Neural crest cell (in vitro differentiated cells): ENCODE measurements around the gene TMPRSS13. TPM values are rescaled to one million over a fixed set of nuclear protein-coding genes. Genes with fewer than 3 reads are reported as not detected.

Experiments used
- DNase-seq: peaks from one replicate; pipeline ENCODE4 v3.0.0; 2021; ENCODE audit warnings: low read depth, mixed read lengths, low spot score
- H3K27ac Mint-ChIP-seq: one replicate; pipeline ENCODE4 v1.8.0; 2021; ENCODE audit warnings: mild to moderate bottlenecking, mixed read lengths; ENCODE audit not compliant: unreplicated experiment
- H3K27me3 Mint-ChIP-seq: 2 replicates; pipeline ENCODE4 v1.8.0; 2021; ENCODE audit warnings: low read depth, mild to moderate bottlenecking, mixed read lengths
- H3K36me3 Mint-ChIP-seq: 2 replicates; pipeline ENCODE4 v1.8.0; 2021; ENCODE audit warnings: low read depth, mild to moderate bottlenecking, mixed read lengths
- H3K4me1 Mint-ChIP-seq: 2 replicates; pipeline ENCODE4 v1.8.0; 2021; ENCODE audit warnings: mixed read lengths
- H3K4me3 Mint-ChIP-seq: one replicate; pipeline ENCODE4 v1.8.0; 2021; ENCODE audit warnings: mild to moderate bottlenecking, mixed read lengths
- H3K9me3 Mint-ChIP-seq: 2 replicates; pipeline ENCODE4 v1.8.0; 2021; ENCODE audit warnings: mixed read lengths
- total RNA-seq: library from RNA; stranded (reverse); gene quantifications from 2 replicates; pipeline ENCODE4 v1.2.1, GENCODE V29; 2021
- TF ChIP-seq, protein P1 (sequence below): fragments of 200-600 bp; sonication (generic); conservative IDR thresholded peaks from 2 replicates; pipeline ENCODE4 v1.5.0; 2021; ENCODE audit warnings: antibody characterized with exemption, mild to moderate bottlenecking

TMPRSS13 gene
- total RNA-seq, 1 donor from 2014 or later: not detected

- Mint-ChIP-seq H3K36me3 (peaks cover 36% of the 10 kb centered on the region), H3K4me1 (peaks cover 15% of the 10 kb centered on the region), H3K9me3 (peaks cover 23% of the 10 kb centered on the region), H3K27me3 (no peaks in the 10 kb centered on the region), H3K4me3 (no peak overlapping the region), H3K27ac (no peak overlapping the region)
- TF ChIP-seq, protein P1, sequence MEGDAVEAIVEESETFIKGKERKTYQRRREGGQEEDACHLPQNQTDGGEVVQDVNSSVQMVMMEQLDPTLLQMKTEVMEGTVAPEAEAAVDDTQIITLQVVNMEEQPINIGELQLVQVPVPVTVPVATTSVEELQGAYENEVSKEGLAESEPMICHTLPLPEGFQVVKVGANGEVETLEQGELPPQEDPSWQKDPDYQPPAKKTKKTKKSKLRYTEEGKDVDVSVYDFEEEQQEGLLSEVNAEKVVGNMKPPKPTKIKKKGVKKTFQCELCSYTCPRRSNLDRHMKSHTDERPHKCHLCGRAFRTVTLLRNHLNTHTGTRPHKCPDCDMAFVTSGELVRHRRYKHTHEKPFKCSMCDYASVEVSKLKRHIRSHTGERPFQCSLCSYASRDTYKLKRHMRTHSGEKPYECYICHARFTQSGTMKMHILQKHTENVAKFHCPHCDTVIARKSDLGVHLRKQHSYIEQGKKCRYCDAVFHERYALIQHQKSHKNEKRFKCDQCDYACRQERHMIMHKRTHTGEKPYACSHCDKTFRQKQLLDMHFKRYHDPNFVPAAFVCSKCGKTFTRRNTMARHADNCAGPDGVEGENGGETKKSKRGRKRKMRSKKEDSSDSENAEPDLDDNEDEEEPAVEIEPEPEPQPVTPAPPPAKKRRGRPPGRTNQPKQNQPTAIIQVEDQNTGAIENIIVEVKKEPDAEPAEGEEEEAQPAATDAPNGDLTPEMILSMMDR: no peak
- DNase-seq: no peak
These were observed 73.9 kb downstream of the TMPRSS13 start for GRCh38 chr11:117855186-117855845.

GRCh38 chr11:117852309-117852708 is 76.9 kb downstream of the TMPRSS13 start:
- no peaks in the 10 kb centered on the region for H3K27me3 Mint-ChIP-seq
- H3K36me3 Mint-ChIP-seq: peaks cover 48% of the 10 kb centered on the region
- H3K9me3 Mint-ChIP-seq: peaks cover 26% of the 10 kb centered on the region
- no peak overlapping the region for H3K4me3 Mint-ChIP-seq
- TF ChIP-seq, protein P1: no peak
- no peak for DNase-seq
- peaks cover 22% of the 10 kb centered on the region for H3K4me1 Mint-ChIP-seq
- no peak overlapping the region for H3K27ac Mint-ChIP-seq

GRCh38 chr11:117851852-117852251 is 77.3 kb downstream of the TMPRSS13 start:
- DNase-seq: no peak

DNA sequence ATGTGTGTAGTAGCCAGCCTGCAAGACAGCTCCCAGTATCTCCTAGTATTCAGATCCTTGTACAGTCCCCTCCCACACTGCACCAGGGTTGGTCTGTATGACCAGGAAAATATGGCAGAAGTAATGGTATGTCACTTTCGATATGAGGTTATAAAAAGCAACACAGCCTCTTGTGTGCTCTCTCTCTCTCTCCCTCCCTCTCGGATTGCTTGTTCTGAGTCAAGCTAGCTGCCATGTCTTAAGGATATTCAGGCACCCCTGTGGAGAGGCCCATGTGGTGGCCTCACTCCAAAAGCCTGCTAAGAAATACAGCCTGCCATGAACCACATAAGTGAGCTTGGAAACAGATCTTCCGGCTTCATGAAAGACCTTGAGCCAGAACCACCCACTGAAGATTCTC is 78.1 kb downstream of the TMPRSS13 start:
- no peak overlapping the region for H3K27ac Mint-ChIP-seq
- DNase-seq: no peak

More at GRCh38 chr11:117851852-117852251, 77.3 kb downstream of the TMPRSS13 start:
- Mint-ChIP-seq H3K4me3 (no peak overlapping the region), H3K9me3 (peaks cover 26% of the 10 kb centered on the region), H3K27ac (no peak overlapping the region), H3K4me1 (peaks cover 22% of the 10 kb centered on the region), H3K27me3 (no peaks in the 10 kb centered on the region), H3K36me3 (peaks cover 49% of the 10 kb centered on the region)
- TF ChIP-seq, protein P1: no peak

More for the DNA sequence above, 78.1 kb downstream of the TMPRSS13 start:
- no peaks in the 10 kb centered on the region for H3K27me3 Mint-ChIP-seq
- peaks cover 22% of the 10 kb centered on the region for H3K4me1 Mint-ChIP-seq
- no peak overlapping the region for H3K4me3 Mint-ChIP-seq
- peaks cover 49% of the 10 kb centered on the region for H3K36me3 Mint-ChIP-seq
- H3K9me3 Mint-ChIP-seq: peaks cover 26% of the 10 kb centered on the region
- TF ChIP-seq, protein P1: no peak

Other genes starting within 250 kb of the TMPRSS13 start
- 0.09 and 0.25 TPM in 2 replicates for gene DSCAML1, start 132.2 kb downstream of the TMPRSS13 start, total RNA-seq
- gene FXYD2, start 104.7 kb downstream of the TMPRSS13 start, total RNA-seq: 0.18 and 0.26 TPM in 2 replicates
- 113 TPM in 2 replicates for gene FXYD6, start 52.7 kb downstream of the TMPRSS13 start, total RNA-seq
- 0.37 and 0.48 TPM in 2 replicates for gene IL10RA, start 57.0 kb upstream of the TMPRSS13 start, total RNA-seq
- not detected in 2 replicates for gene TMPRSS4, start 147.7 kb upstream of the TMPRSS13 start, total RNA-seq
- gene SMIM35, start 157.6 kb upstream of the TMPRSS13 start, total RNA-seq: not detected in 2 replicates
- 2.0 and 2.4 TPM in 2 replicates for gene SCN4B, start 223.4 kb upstream of the TMPRSS13 start, total RNA-seq
- 0.40 and 0.43 TPM in 2 replicates for gene SCN2B, start 247.2 kb upstream of the TMPRSS13 start, total RNA-seq